ENCODE data around the gene SEMA5B. TPM values are rescaled to one million over a fixed set of nuclear protein-coding genes. Genes with fewer than 3 reads are reported as not detected.

SEMA5B gene
- total and polyA plus RNA-seq, 2 donors: 0.46 to 0.99 TPM

GRCh38 chr3:122864498-122864897 lies 163.1 kb downstream of the SEMA5B start:
- Histone ChIP-seq H3K27me3 (ENCODE audit: control insufficient read depth in 2 of 2, insufficient read depth in 1 of 2, low read length in 1 of 2) (no peaks in the 10 kb centered on the region), H3K36me3 (ENCODE audit: control insufficient read depth in 2 of 2, insufficient read depth in 2 of 2, low read length in 1 of 2) (no peaks in the 10 kb centered on the region), H3K4me1 (ENCODE audit: control insufficient read depth in 2 of 2, insufficient read depth in 2 of 2, low read length in 2 of 2) (no peaks in the 10 kb centered on the region), H3K27ac (ENCODE audit: low read depth in 1 of 2, low read length in 1 of 2) (no peak overlapping the region), H3K9me3 (ENCODE audit: control insufficient read depth in 2 of 2, insufficient read depth in 1 of 2, low read length in 1 of 2) (no peaks in the 10 kb centered on the region), H3K4me3 (ENCODE audit: low read length in 2 of 2) (no peak overlapping the region)
- no peak for DNase-seq (ENCODE audit: low read depth in 6 of 9, low spot score in 9 of 9)

GRCh38 chr3:122862381-122862780 lies 165.2 kb downstream of the SEMA5B start:
- Histone ChIP-seq H3K4me3 (ENCODE audit: low read length in 2 of 2) (no peak overlapping the region), H3K36me3 (ENCODE audit: control insufficient read depth in 2 of 2, insufficient read depth in 2 of 2, low read length in 1 of 2) (no peaks in the 10 kb centered on the region), H3K27me3 (ENCODE audit: control insufficient read depth in 2 of 2, insufficient read depth in 1 of 2, low read length in 1 of 2) (no peaks in the 10 kb centered on the region), H3K4me1 (ENCODE audit: control insufficient read depth in 2 of 2, insufficient read depth in 2 of 2, low read length in 2 of 2) (no peaks in the 10 kb centered on the region), H3K27ac (ENCODE audit: low read depth in 1 of 2, low read length in 1 of 2) (no peak overlapping the region), H3K9me3 (ENCODE audit: control insufficient read depth in 2 of 2, insufficient read depth in 1 of 2, low read length in 1 of 2) (no peaks in the 10 kb centered on the region)
- no peak for DNase-seq (ENCODE audit: low read depth in 6 of 9, low spot score in 9 of 9)

Other genes starting within 250 kb of the SEMA5B start
- gene HSPBAP1, start 233.9 kb downstream of the SEMA5B start, total RNA-seq: 13.0 TPM
- 37.7 TPM for gene HSPBAP1, start 233.9 kb downstream of the SEMA5B start, polyA plus RNA-seq
- 3.3 TPM for gene SLC49A4, start 232.7 kb downstream of the SEMA5B start, total RNA-seq
- 5.9 TPM for gene SLC49A4, start 232.7 kb downstream of the SEMA5B start, polyA plus RNA-seq
- gene PDIA5, start 39.3 kb upstream of the SEMA5B start, total RNA-seq: 7.7 TPM
- gene PDIA5, start 39.3 kb upstream of the SEMA5B start, polyA plus RNA-seq: 6.1 TPM
- 23.2 TPM for gene SEC22A, start 174.2 kb upstream of the SEMA5B start, total RNA-seq
- gene SEC22A, start 174.2 kb upstream of the SEMA5B start, polyA plus RNA-seq: 15.8 TPM

All from thymus (tissue), 11 donors.